Ascending aorta (tissue), 2 donors: Measurements from ENCODE around the gene OR2V2. TPM values are rescaled to one million over a fixed set of nuclear protein-coding genes. Genes with fewer than 3 reads are reported as not detected.
A peak's percentile ranks its signal among the peaks of the same experiment; 100 is the strongest.
"Not testable (repeated sequence)": the region's sequence is repeated elsewhere in the genome, so short reads cannot be mapped to it uniquely, and the experiment has no call there.

Source experiments
- DNase-seq, 2 donors: peaks; one replicate each; pipeline ENCODE4 v3.0.0-alpha.2; 2019; ENCODE audit warnings: low spot score in 2 of 2
- H3K27ac ChIP-seq, 2 donors: fragments of 200-600 bp; sonication (generic); one replicate each; pipeline ENCODE4 v1.5.1; 2016 to 2017; ENCODE audit warnings: mild to moderate bottlenecking in 1 of 2
- H3K27me3 ChIP-seq: fragments of 200-600 bp; sonication (generic); one replicate; pipeline ENCODE4 v1.5.1; 2017
- H3K36me3 ChIP-seq, 2 donors: fragments of 200-600 bp; sonication (generic); one replicate each; pipeline ENCODE4 v1.5.1; 2016
- H3K4me1 ChIP-seq, 2 donors: fragments of 200-600 bp; sonication (generic); one replicate each; pipeline ENCODE4 v1.5.1; 2016 to 2017; ENCODE audit warnings: mild to moderate bottlenecking in 1 of 2
- H3K4me3 ChIP-seq, 2 donors: fragments of 200-600 bp; sonication (generic); one replicate each; pipeline ENCODE4 v1.5.1; 2016 to 2017; ENCODE audit warnings: mild to moderate bottlenecking in 1 of 2
- H3K9me3 ChIP-seq, 2 donors: fragments of 200-600 bp; sonication (generic); one replicate each; pipeline ENCODE4 v1.5.1; 2016
- CTCF ChIP-seq, 3 experiments: fragments of 200-600 bp in 2 of 3; fragments of 450-650 bp in 1 of 3; sonication (generic) in 2 of 3; IDR thresholded peaks; one replicate each; pipeline ENCODE4 v1.5.1; 2016 to 2019; ENCODE audit warnings: antibody characterized with exemption in 3 of 3, mild to moderate bottlenecking in 1 of 3, moderate library complexity in 1 of 3
- intact Hi-C: fragments of 100-400 bp; cut with DNase I; formaldehyde crosslinking; loops from one replicate; pipeline ENCODE4 v1.15.1; 2023
- total RNA-seq: library from RNA; depleted of rRNA; stranded (reverse); fragments of >200 nt; gene quantifications from one replicate; pipeline ENCODE4 v1.1.0, GENCODE V29; 2016

Gene OR2V2
- total RNA-seq, 1 donor from 2014 or later: not detected

GRCh38 chr5:181127456-181127855 lies 19.9 kb upstream of the OR2V2 start:
- intact Hi-C loops: no loop called here
- H3K27me3 ChIP-seq: no peaks in the 10 kb centered on the region
- no peaks in the 10 kb centered on the region for H3K9me3 ChIP-seq
- no peak overlapping the region for H3K4me3 ChIP-seq
- TF ChIP-seq CTCF (IDR thresholded peaks at IDR 0.05): no peak
- DNase-seq: no peak
- H3K4me1 ChIP-seq: no peaks in the 10 kb centered on the region
- H3K27ac ChIP-seq: no peak overlapping the region
- no peaks in the 10 kb centered on the region for H3K36me3 ChIP-seq

GRCh38 chr5:181127907-181128626 lies 19.3 kb upstream of the OR2V2 start:
- Histone ChIP-seq H3K4me3 (no peak overlapping the region), H3K27ac (no peak overlapping the region), H3K9me3 (no peaks in the 10 kb centered on the region), H3K27me3 (no peaks in the 10 kb centered on the region), H3K36me3 (no peaks in the 10 kb centered on the region), H3K4me1 (no peaks in the 10 kb centered on the region)
- DNase-seq: peak in 1 of 2 donors; percentile 52
- intact Hi-C loops: no loop called here
- TF ChIP-seq CTCF (IDR thresholded peaks at IDR 0.05): no peak

- H3K27ac ChIP-seq: no peak overlapping the region
- no peaks in the 10 kb centered on the region for H3K36me3 ChIP-seq
- H3K4me3 ChIP-seq: no peak overlapping the region
- TF ChIP-seq CTCF (IDR thresholded peaks at IDR 0.05): no peak
- no peaks in the 10 kb centered on the region for H3K4me1 ChIP-seq
- intact Hi-C loops: no loop called here
- DNase-seq: no peak
- no peaks in the 10 kb centered on the region for H3K9me3 ChIP-seq
- H3K27me3 ChIP-seq: no peaks in the 10 kb centered on the region
Observed at GRCh38 chr5:181129601-181130000, 17.8 kb upstream of the OR2V2 start.

- H3K4me3 ChIP-seq, H3K4me1 ChIP-seq, H3K27ac ChIP-seq, H3K27me3 ChIP-seq, H3K36me3 ChIP-seq, H3K9me3 ChIP-seq, intact Hi-C loops, DNase-seq: not testable (repeated sequence)
Observed at GRCh38 chr5:181130081-181130480, 17.3 kb upstream of the OR2V2 start.

GRCh38 chr5:181130832-181131496 lies 16.4 kb upstream of the OR2V2 start, which contains the start of gene OR2V1:
Gene OR2V1, minus strand, starts transcription at chr5:181131169. Its CDS starts 5,865 bp downstream, at chr5:181125304.
- no peak within 1 kb of the TSS for H3K27ac ChIP-seq
- H3K27me3 ChIP-seq: no peaks in the 10 kb centered on the region
- H3K4me3 ChIP-seq: no peak within 1 kb of the TSS
- H3K4me1 ChIP-seq: no peaks in the 10 kb centered on the region
- TF ChIP-seq CTCF (IDR thresholded peaks at IDR 0.05): no peak
- no peaks in the 10 kb centered on the region for H3K36me3 ChIP-seq
- intact Hi-C loops: no loop called here
- H3K9me3 ChIP-seq: no peaks in the 10 kb centered on the region
- no peak for DNase-seq

- no peaks in the 10 kb centered on the region for H3K4me1 ChIP-seq
- H3K27me3 ChIP-seq: no peaks in the 10 kb centered on the region
- intact Hi-C loops: no loop called here
- TF ChIP-seq CTCF (IDR thresholded peaks at IDR 0.05): no peak
- H3K36me3 ChIP-seq: no peaks in the 10 kb centered on the region
- no peak overlapping the region for H3K27ac ChIP-seq
- no peak for DNase-seq
- no peaks in the 10 kb centered on the region for H3K9me3 ChIP-seq
- H3K4me3 ChIP-seq: no peak overlapping the region
Observed at GRCh38 chr5:181131514-181131913, 15.9 kb upstream of the OR2V2 start.
